Gastrocnemius medialis (tissue), 4 donors: ENCODE results near the gene NET1. TPM values are rescaled to one million over a fixed set of nuclear protein-coding genes. Genes with fewer than 3 reads are reported as not detected.
A peak's percentile ranks its signal among the peaks of the same experiment; 100 is the strongest.
"Not testable (repeated sequence)": the region's sequence is repeated elsewhere in the genome, so short reads cannot be mapped to it uniquely, and the experiment has no call there.

Experiments used
- ATAC-seq, 2 donors: fragments of 150-250 bp; one replicate each; pipeline ENCODE4 v1.9.1; 2016
- DNase-seq, 2 donors: peaks; one replicate each; pipeline ENCODE4 v3.0.0-alpha.2; 2019
- H3K27ac ChIP-seq, 4 donors: fragments of 200-600 bp; sonication (generic); 1 replicate in 1 of 4; 2 replicates in 3 of 4; pipeline ENCODE4 v1.5.1; 2016 to 2018; ENCODE audit warnings: mild to moderate bottlenecking in 2 of 4, moderate library complexity in 1 of 4
- H3K27me3 ChIP-seq, 3 donors: fragments of 200-600 bp; sonication (generic) in 2 of 3; 1 replicate in 1 of 3; 2 replicates in 2 of 3; pipeline versions ENCODE4 v1.5.1 to v1.6.0; 2016 to 2019; ENCODE audit warnings: mild to moderate bottlenecking in 1 of 3, moderate library complexity in 1 of 3
- H3K36me3 ChIP-seq, 2 donors: fragments of 200-600 bp; sonication (generic) in 1 of 2; one replicate each; pipeline ENCODE4 v1.5.1; 2017 to 2018
- H3K4me1 ChIP-seq, 2 donors: fragments of 200-600 bp; sonication (generic) in 1 of 2; one replicate each; pipeline ENCODE4 v1.5.1; 2016 to 2017; ENCODE audit warnings: mild to moderate bottlenecking in 2 of 2
- H3K4me3 ChIP-seq, 4 donors: fragments of 200-600 bp; sonication (generic) in 3 of 4; 1 replicate in 1 of 4; 2 replicates in 3 of 4; pipeline ENCODE4 v1.5.1; 2016 to 2019; ENCODE audit warnings: mild to moderate bottlenecking in 2 of 4
- H3K9me3 ChIP-seq, 3 donors: fragments of 200-600 bp; sonication (generic) in 2 of 3; 1 replicate in 1 of 3; 2 replicates in 2 of 3; pipeline ENCODE4 v1.5.1; 2016 to 2019
- CTCF ChIP-seq, 5 experiments: fragments of 450-650 bp in 3 of 5; fragments of 200-600 bp in 2 of 5; sonication (generic) in 2 of 5; IDR thresholded peaks in 4 of 5; conservative IDR thresholded peaks in 1 of 5; 1 replicate in 4 of 5; 2 replicates in 1 of 5; pipeline ENCODE4 v1.5.1; 2016 to 2019; ENCODE audit warnings: antibody characterized with exemption in 5 of 5, mild to moderate bottlenecking in 3 of 5, moderate library complexity in 3 of 5
- POLR2A ChIP-seq, 2 donors: fragments of 450-650 bp; IDR thresholded peaks; one replicate each; pipeline ENCODE4 v1.6.1; 2017; ENCODE audit warnings: antibody characterized with exemption in 2 of 2, mild to moderate bottlenecking in 2 of 2, moderate library complexity in 2 of 2
- in situ Hi-C, 4 donors: fragments of 200-750 bp; cut with MboI; loops; one replicate each; pipeline versions ENCODE4 v1.15.0 to v1.8.0; 2017; ENCODE audit warnings: low sequenced_read_pairs in 4 of 4
- intact Hi-C: fragments of 100-400 bp; cut with DNase I; formaldehyde crosslinking; loops from one replicate; pipeline ENCODE4 v1.15.1; 2023; ENCODE audit warnings: low total_unique reads
- total RNA-seq, 4 donors: library from RNA; depleted of rRNA; stranded (reverse); fragments of >200 nt; gene quantifications; one replicate each; pipeline versions ENCODE4 v1.1.0 to v1.2.3, GENCODE V29; 2016

The NET1 gene
- total RNA-seq, 4 donors from 2014 or later, result 19.8 to 76.4 (median 36.3) TPM

- H3K4me3 ChIP-seq, result no peak within 1 kb of the TSS
- no peaks in the 10 kb centered on the region for H3K4me1 ChIP-seq
- ATAC-seq, result peak in 1 of 2 donors; percentile 42
- no peaks in the 10 kb centered on the region for H3K9me3 ChIP-seq
- no peaks in the 10 kb centered on the region for H3K27me3 ChIP-seq
- H3K36me3 ChIP-seq, result no peaks in the 10 kb centered on the region
- in situ Hi-C loops, result no loop called here
- no peak for DNase-seq
- no peak for TF ChIP-seq CTCF (IDR thresholded peaks at IDR 0.05 in 4 of 5, conservative IDR thresholded peaks at IDR 0.05 in 1 of 5)
- no peak for TF ChIP-seq POLR2A (IDR thresholded peaks at IDR 0.05)
- intact Hi-C loops, result no loop called here
- H3K27ac ChIP-seq, result peak within 1 kb of the TSS in 3 of 4 donors; percentile 5 to 51 (median 29)
Measured at GRCh38 chr10:5404208-5405041, 7.9 kb upstream of the NET1 start, which contains the start of gene TUBAL3. Gene TUBAL3 (minus strand): TSS chr10:5404828. CDS start chr10:5404792, 36 bp downstream.

- peaks cover 2% of the 10 kb centered on the region in 2 donors for H3K4me1 ChIP-seq
Measured at GRCh38 chr10:5406918-5407317, 5.4 kb upstream of the NET1 start.

GRCh38 chr10:5410787-5411186 lies 1.6 kb upstream of the NET1 start:
- peaks cover 22 to 24% of the 10 kb centered on the region in 2 donors for H3K4me1 ChIP-seq
- in situ Hi-C loops, DNase-seq, H3K27ac ChIP-seq, intact Hi-C loops, H3K9me3 ChIP-seq, ATAC-seq, H3K4me3 ChIP-seq, H3K36me3 ChIP-seq, H3K27me3 ChIP-seq: not testable (repeated sequence)

More at GRCh38 chr10:5406918-5407317, 5.4 kb upstream of the NET1 start:
- in situ Hi-C loops (no loop called here), intact Hi-C loops (no loop called here)
- no peak overlapping the region for H3K4me3 ChIP-seq
- no peaks in the 10 kb centered on the region for H3K27me3 ChIP-seq
- no peaks in the 10 kb centered on the region for H3K36me3 ChIP-seq
- TF ChIP-seq POLR2A (IDR thresholded peaks at IDR 0.05), result no peak
- TF ChIP-seq CTCF (IDR thresholded peaks at IDR 0.05 in 4 of 5, conservative IDR thresholded peaks at IDR 0.05 in 1 of 5), result no peak
- H3K9me3 ChIP-seq, result no peaks in the 10 kb centered on the region
- ATAC-seq, result no peak
- no peak for DNase-seq
- H3K27ac ChIP-seq, result no peak overlapping the region

- peak; percentile 3 to 20 for ATAC-seq
- intact Hi-C loops, result loop anchor here (2.0 kb wide), 1 partner anchor 35 kb away; no protein-coding TSS in a partner anchor
- H3K36me3 ChIP-seq, result no peaks in the 10 kb centered on the region
- no peaks in the 10 kb centered on the region for H3K27me3 ChIP-seq
- H3K4me1 ChIP-seq, result peaks cover 30 to 34% of the 10 kb centered on the region in 2 donors
- H3K27ac ChIP-seq, result peak overlapping the region; percentile 87 to 97 (median 94)
- in situ Hi-C loops, result no loop called here
- peak overlapping the region; percentile 74 to 89 (median 88) for H3K4me3 ChIP-seq
- TF ChIP-seq POLR2A (IDR thresholded peaks at IDR 0.05) (no peak), CTCF (IDR thresholded peaks at IDR 0.05 in 4 of 5, conservative IDR thresholded peaks at IDR 0.05 in 1 of 5) (no peak)
- no peaks in the 10 kb centered on the region for H3K9me3 ChIP-seq
- no peak for DNase-seq
Measured at GRCh38 chr10:5411941-5412276, 448 bp upstream of the NET1 start.
